GM19023 (cell line): ENCODE results near the gene POGZ.

Source experiments
- ATAC-seq: cut with Tn5 transposase; IDR thresholded peaks from one replicate; pipeline ENCODE4 v1.9.1; 2021; ENCODE audit warnings: mild to moderate bottlenecking, moderate library complexity; ENCODE audit not compliant: unreplicated experiment

POGZ gene

DNA sequence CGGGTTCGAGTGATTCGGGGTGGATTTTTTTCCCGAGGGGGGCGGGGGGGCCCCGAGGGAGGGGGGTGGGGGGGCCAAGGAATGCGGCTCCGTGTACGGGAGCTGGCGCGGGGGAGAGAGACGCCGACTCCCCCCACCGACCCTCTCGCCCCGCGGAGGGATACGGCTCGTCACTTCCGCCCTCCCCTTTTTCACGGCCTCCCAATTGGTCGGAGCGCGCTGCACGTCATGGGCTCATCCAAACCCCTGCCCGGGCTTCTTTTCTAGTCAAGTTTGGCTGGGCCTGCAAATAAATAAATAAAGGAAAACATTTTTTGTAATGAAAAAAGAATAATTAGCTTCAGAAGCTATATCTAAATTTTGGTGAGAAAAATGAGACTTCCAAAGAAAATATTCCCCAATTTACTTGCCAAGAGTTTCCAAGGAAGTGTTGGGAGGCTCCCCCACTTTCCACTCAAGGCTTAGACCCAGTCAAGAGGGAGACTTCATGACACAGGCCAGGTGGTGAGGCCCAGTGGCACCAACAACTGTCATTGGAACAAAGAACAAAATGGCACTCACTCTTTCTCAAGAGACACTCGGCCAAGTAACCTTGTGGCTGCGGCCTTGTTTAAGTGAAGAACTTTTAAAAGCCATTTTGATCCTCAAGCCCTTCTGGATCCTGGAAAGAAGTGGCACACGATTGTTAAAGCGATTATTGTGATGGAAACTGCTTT, at the start of gene POGZ:
Gene POGZ, minus strand, starts transcription at position 164 of the 716 bp plus-strand sequence. CDS start 17,290 bp downstream, outside the sequence.
- ATAC-seq: peak; percentile 76

GRCh38 chr1:151508833-151509232, 49.5 kb upstream of the POGZ start:
- no peak for ATAC-seq

- ATAC-seq: no peak
Measured at GRCh38 chr1:151504759-151505158, 45.5 kb upstream of the POGZ start.

GRCh38 chr1:151504252-151504651, 45.0 kb upstream of the POGZ start:
- ATAC-seq: no peak

DNA sequence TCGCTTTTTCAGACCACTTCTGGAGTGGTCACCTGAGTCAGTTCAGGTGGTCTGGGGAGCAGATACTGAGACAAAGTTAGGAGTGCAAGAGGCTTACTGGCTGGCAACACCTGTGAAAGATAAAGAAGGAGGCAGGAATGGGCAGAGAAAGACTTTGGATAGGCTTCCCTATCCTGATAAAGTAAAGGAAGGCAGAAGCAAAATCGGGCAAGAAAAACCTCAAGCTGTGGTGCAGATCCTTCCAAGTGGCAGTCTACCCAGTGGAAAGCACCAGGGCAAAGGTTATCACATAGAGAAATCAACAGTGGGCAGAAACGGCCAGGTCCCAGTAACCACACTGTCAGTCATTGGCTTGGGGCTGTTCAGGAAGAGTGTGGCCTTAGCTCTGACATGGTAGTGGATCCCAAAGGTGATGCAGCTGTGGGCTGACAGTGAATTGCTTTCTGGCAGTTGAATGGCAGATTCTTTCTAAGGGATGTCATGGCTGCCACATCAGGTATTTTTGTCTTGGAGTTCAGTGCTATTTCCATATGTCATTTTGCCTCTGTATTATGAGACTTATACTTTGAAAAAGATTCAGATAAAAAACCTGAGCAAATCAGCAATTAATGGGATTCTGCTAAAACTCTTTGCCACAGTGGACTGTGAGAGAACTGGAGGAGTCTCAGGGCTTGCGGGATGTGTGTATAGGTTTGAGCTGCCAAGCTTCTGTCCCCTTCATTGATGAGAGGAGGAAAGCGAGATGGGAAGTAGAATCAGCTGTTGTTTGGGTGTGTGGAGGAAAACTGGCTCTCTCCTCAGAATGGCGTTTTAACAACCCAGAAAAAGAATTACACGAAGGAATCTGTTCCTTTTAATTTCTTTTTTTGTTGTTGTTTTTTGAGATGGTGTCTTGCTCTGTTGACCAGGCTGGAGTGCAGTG, 43.8 kb upstream of the POGZ start:
- no peak for ATAC-seq

- no peak for ATAC-seq
Measured at GRCh38 chr1:151502035-151502700, 42.9 kb upstream of the POGZ start.

DNA sequence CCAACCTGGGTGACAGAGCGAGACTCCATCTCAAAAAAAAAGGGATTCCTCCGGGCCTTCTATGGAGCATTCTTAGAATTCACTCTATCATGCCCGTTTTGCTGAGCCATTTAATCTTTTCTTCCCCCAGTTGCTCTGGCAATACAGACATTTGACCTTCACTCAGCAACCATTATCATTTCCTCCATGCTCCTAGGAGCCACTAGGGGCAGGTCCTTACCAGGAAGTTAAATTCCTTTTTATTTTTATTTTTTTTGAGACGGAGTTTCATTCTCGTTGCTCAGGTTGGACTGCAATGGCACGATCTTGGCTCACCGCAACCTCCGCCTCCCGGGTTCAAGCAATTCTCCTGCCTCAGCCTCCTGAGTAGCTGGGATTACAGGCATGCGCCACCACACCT, 42.2 kb upstream of the POGZ start:
- ATAC-seq: no peak

GRCh38 chr1:151499930-151500329, 40.6 kb upstream of the POGZ start:
- ATAC-seq: no peak

GRCh38 chr1:151499365-151499764, 40.1 kb upstream of the POGZ start:
- ATAC-seq: no peak

GRCh38 chr1:151495316-151495715, 36.0 kb upstream of the POGZ start:
- no peak for ATAC-seq

DNA sequence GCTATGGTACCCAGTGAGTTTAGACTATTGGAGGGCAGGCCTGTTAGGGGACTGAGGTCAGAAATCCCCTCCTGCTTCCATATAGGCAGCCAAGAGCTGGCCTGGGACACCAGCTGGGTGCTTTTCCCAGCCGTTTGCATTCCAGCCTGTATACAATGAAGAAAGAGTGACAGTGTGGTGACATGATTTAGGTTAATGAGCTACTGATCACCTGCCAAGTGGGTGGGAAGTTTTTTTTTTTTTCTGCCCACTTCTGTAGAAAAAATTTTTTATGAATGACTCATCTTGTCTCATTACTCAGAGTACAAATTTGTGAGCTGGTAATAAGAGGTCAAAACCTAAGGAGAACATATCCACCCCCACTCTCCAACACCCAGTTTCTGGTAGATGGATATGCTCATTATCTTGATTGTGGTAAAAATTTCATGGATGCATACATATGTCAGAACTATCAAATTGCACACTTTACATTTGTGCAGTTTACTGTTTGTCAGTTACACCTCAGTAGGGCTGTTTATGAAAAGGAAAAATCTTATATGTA, 35.5 kb upstream of the POGZ start:
- ATAC-seq: no peak

- ATAC-seq: no peak
Measured at GRCh38 chr1:151493042-151493441, 33.7 kb upstream of the POGZ start.

GRCh38 chr1:151492120-151492519, 32.8 kb upstream of the POGZ start:
- no peak for ATAC-seq

- ATAC-seq: no peak
Measured at GRCh38 chr1:151491641-151492040, 32.3 kb upstream of the POGZ start.

DNA sequence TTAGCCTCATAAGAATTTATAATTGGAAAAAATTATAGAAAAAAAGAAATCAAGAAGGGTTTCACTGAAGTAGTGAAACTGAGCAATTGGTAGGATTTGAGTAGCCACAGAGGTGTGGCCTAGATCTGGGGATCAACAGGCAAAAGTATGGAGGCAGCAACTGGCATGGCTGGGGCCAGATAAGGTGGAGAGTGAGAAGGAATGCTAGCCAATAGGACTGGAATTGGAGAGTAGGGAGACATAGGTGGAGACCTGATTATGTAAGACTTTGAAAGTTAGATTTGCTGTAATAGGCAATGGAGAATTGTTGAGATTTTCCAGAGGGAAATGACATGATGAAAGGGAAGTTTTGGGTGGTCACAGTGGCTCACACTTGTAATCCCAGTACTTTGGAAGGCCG, 27.3 kb upstream of the POGZ start:
- no peak for ATAC-seq

DNA sequence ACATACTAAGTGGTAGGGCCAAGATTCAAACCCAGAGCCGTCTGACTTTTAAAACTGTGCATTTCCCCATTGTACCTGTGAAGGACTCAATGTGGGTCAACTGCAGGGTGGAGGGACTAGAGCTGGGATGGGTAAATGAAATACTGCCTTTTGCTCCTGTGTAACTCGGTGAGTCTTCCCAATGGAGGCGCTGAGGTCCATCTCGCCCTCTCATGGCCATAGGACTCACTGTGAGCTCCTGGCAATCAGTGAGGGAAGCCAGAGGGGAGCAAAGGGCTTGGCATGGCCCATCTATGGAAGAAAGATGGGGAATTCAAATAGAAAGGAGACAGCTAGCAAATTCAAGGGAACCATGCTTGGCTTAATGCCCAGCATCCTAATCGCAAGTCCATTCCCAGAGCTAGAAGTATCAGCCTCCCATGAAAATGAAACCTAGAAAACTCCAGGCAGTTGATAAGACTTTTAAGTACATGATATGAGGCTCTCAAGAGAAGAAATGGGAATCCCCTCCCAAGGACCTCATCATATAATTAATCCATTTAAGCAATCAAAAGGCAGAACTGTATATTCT, 26.5 kb upstream of the POGZ start:
- ATAC-seq: no peak

GRCh38 chr1:151482017-151482416, 22.7 kb upstream of the POGZ start:
- no peak for ATAC-seq

- ATAC-seq: no peak
Measured at GRCh38 chr1:151479462-151479861, 20.2 kb upstream of the POGZ start.

- no peak for ATAC-seq
Measured at GRCh38 chr1:151478923-151479322, 19.6 kb upstream of the POGZ start.

DNA sequence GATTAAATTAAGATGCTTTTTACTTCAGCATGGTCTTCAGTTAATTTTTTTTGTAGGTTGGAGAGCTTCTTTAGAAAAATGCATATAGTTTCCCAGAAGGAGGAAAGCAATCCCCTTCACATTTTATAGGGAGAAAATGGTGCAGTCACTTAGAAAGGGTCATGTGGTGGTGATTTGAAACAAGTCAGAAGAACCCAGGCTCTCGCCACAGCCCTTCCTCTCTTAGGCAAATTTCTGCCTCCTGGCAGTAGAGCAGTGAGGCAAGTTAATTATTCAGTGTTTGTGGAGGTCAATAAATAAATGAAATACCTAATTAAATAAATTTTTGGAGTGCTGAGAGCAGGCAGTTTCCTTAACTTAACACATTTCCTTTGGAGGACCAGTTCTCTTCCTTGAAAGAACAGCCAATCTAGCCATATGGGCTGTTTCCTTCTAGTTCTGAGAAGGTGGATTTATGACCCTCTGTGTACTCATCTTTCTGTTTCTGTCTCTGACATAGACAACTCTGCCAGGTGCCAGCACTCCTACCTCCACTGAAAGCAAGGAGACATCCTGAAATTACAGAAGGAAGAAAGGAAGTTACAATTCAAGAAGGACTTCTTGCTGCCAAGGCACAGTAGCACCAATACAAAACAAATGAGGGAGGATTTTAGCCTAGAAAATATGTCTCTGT, 19.0 kb upstream of the POGZ start:
- ATAC-seq: no peak
